ENCODE results near the gene PRDM4. TPM values are rescaled to one million over a fixed set of nuclear protein-coding genes. Genes with fewer than 3 reads are reported as not detected.

Gene PRDM4
- total RNA-seq, 1 donor from 2014 or later = 25.4 TPM

DNA sequence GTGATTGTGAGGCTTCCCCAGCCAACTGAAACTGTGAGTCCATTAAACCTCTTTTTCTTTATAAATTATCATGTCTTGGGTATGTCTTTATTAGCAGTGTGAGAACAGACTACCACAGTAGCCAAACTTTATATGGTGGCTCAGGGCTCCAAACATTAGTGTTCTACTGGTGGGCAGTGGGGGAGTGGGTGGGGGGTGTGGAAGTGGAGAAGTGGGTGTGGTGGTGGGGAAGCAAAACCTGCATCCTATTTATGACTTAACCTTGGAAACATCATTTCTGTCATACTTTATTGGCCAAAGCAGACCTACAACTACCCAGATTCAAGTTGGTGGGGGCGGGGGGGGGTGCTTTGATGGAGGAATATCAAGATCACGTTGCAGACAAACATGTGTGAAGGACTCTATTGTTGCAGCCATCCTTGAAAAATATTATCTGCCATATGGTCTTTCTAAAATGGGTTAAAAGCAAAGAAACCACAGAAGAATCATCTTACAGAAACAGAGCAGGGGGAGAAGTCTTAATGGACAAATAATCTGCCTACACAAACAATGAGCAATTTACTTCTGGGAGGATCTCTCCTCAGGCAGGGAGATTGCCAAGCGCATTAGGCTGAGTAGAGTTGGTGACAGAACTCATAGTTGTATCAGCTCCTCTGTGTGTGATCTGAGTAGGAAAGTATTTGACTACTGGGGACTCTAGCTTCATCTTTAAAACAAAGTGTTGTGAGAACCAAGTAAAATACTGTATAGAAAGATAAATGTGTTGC lies 76.7 kb downstream of the PRDM4 start:
- intact Hi-C loops (cut with DNase I) = no loop called here
- TF ChIP-seq, protein P1, sequence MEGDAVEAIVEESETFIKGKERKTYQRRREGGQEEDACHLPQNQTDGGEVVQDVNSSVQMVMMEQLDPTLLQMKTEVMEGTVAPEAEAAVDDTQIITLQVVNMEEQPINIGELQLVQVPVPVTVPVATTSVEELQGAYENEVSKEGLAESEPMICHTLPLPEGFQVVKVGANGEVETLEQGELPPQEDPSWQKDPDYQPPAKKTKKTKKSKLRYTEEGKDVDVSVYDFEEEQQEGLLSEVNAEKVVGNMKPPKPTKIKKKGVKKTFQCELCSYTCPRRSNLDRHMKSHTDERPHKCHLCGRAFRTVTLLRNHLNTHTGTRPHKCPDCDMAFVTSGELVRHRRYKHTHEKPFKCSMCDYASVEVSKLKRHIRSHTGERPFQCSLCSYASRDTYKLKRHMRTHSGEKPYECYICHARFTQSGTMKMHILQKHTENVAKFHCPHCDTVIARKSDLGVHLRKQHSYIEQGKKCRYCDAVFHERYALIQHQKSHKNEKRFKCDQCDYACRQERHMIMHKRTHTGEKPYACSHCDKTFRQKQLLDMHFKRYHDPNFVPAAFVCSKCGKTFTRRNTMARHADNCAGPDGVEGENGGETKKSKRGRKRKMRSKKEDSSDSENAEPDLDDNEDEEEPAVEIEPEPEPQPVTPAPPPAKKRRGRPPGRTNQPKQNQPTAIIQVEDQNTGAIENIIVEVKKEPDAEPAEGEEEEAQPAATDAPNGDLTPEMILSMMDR (IDR thresholded peaks at IDR 0.05) = no peak
- Histone ChIP-seq H3K27ac (no peak overlapping the region), H3K9me3 (no peaks in the 10 kb centered on the region), H3K4me3 (peak overlapping the region; percentile 95), H3K4me1 (peaks cover 22% of the 10 kb centered on the region), H3K27me3 (ENCODE audit: low read depth) (no peaks in the 10 kb centered on the region), H3K36me3 (peaks cover 10% of the 10 kb centered on the region)
- ATAC-seq (no peak), DNase-seq (no peak)

Other genes with a start within 250 kb of the PRDM4 start
- gene PWP1, start 75.3 kb downstream of the PRDM4 start, total RNA-seq = 24.8 TPM
- not detected for gene ASCL4, start 13.6 kb upstream of the PRDM4 start, total RNA-seq